Mesothelial cell of epicardium (in vitro differentiated cells): Measurements from ENCODE around the gene TRPV6. TPM values are rescaled to one million over a fixed set of nuclear protein-coding genes. Genes with fewer than 3 reads are reported as not detected.

ENCODE experiments used
- DNase-seq, 2 experiments: peaks; one replicate each; pipeline ENCODE4 v3.0.0; 2021; ENCODE audit warnings: low spot score in 2 of 2; ENCODE audit not compliant: unreplicated experiment in 2 of 2
- H3K27ac Mint-ChIP-seq: 2 replicates; pipeline ENCODE4 v1.8.0; 2021; ENCODE audit warnings: mixed read lengths
- H3K27me3 Mint-ChIP-seq: 2 replicates; pipeline ENCODE4 v1.8.0; 2021; ENCODE audit warnings: low read depth, mixed read lengths
- H3K36me3 Mint-ChIP-seq: 2 replicates; pipeline ENCODE4 v1.8.0; 2021; ENCODE audit warnings: mixed read lengths
- H3K4me1 Mint-ChIP-seq: 2 replicates; pipeline ENCODE4 v1.8.0; 2021; ENCODE audit warnings: mixed read lengths
- H3K4me3 Mint-ChIP-seq: 2 replicates; pipeline ENCODE4 v1.8.0; 2021; ENCODE audit warnings: mild to moderate bottlenecking, moderate library complexity, mixed read lengths
- H3K9me3 Mint-ChIP-seq: 2 replicates; pipeline ENCODE4 v1.8.0; 2021; ENCODE audit warnings: mixed read lengths
- CTCF ChIP-seq: fragments of 200-600 bp; sonication (generic); IDR thresholded peaks from one replicate; pipeline ENCODE4 v1.5.0; 2021; ENCODE audit warnings: antibody characterized with exemption; ENCODE audit not compliant: unreplicated experiment
- total RNA-seq: library from RNA; stranded (reverse); gene quantifications from 3 replicates; pipeline ENCODE4 v1.2.1, GENCODE V29; 2021

Gene TRPV6
- total RNA-seq, 1 donor from 2014 or later, result 5.7 TPM

DNA sequence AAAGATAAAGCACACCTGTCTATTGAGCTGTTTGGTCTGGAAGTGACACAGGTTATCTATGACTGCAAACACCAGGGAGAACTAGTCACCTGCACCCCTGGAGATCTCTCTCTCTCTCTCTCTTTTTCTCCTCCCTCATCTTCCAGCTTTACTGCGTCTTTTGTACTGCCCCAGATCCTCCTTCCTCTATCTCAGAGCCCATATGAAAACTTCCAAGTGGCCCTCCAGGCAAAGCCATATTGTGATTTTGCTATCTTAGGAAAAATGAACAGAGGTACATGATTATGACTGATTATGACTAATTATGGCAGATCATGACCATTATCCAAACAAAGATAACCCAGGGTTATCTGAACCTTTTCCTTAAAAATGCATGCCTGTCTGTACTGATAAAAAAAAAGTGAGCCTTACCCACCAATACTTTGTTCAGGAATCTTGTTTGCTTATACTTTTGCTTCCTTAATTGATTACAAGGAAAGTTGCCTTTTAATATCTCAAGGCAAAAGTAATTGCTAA lies 43.2 kb downstream of the TRPV6 start:
- no peak for DNase-seq
- Mint-ChIP-seq H3K36me3 (no peaks in the 10 kb centered on the region), H3K4me1 (peaks cover 3% of the 10 kb centered on the region), H3K27ac (no peak overlapping the region), H3K4me3 (no peak overlapping the region), H3K9me3 (no peaks in the 10 kb centered on the region), H3K27me3 (no peaks in the 10 kb centered on the region)
- no peak for TF ChIP-seq CTCF

- no peak for TF ChIP-seq CTCF
- Mint-ChIP-seq H3K4me3 (no peak overlapping the region), H3K4me1 (peaks cover 3% of the 10 kb centered on the region), H3K9me3 (no peaks in the 10 kb centered on the region), H3K27me3 (no peaks in the 10 kb centered on the region), H3K27ac (no peak overlapping the region), H3K36me3 (no peaks in the 10 kb centered on the region)
- DNase-seq, result no peak
These were observed 46.9 kb downstream of the TRPV6 start for GRCh38 chr7:142838461-142839213.

- no peak for DNase-seq
- Mint-ChIP-seq H3K4me1 (no peaks in the 10 kb centered on the region), H3K4me3 (no peak overlapping the region), H3K27me3 (no peaks in the 10 kb centered on the region), H3K27ac (no peak overlapping the region), H3K36me3 (no peaks in the 10 kb centered on the region), H3K9me3 (no peaks in the 10 kb centered on the region)
- TF ChIP-seq CTCF, result no peak
These were observed 49.1 kb downstream of the TRPV6 start for GRCh38 chr7:142836426-142836825.

- no peak for TF ChIP-seq CTCF
- Mint-ChIP-seq H3K27me3 (no peaks in the 10 kb centered on the region), H3K4me1 (no peaks in the 10 kb centered on the region), H3K4me3 (no peak overlapping the region), H3K36me3 (no peaks in the 10 kb centered on the region), H3K9me3 (no peaks in the 10 kb centered on the region), H3K27ac (no peak overlapping the region)
- no peak for DNase-seq
These were observed 50.1 kb downstream of the TRPV6 start for GRCh38 chr7:142835487-142835886.

DNA sequence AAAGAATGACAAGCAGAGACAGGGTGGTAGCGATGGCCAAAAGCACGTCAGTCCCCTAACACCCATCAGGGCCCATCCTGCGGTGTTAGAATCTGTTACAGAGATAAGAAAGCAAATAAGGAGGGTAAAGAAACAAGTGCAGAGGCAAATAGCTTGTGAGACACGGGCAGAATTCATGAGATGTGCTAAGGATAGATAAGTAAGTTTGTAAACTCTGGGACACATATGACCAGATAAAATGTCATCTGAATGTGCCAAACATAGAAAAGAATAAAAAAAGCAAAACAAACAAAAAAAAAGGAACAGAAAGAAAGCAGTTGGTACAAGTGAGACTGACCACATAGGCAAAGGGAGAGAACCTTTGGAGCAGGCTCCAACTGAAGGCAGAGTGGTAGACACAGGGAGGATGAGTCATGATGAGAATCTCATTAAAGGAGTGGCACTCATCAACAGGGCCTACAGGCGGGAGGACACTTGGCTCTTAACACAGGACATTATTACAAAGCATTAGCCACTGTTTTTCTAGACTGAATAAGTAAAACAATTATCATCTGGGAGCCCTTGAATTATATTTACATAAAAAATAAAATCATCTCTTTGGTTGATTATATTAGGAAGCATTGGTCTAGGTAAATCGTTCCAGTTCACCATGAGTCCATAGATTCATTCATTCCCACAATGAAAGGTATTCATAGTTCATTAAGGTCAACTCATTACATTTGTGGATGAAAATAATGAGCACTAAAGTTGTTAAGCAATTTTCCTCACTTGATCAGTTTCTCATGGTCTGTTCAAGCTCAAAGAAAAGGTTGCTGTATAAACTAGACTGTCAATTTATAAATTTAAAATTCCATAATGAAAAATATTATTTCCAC lies 52.1 kb downstream of the TRPV6 start:
- Mint-ChIP-seq H3K27ac (no peak overlapping the region), H3K9me3 (no peaks in the 10 kb centered on the region), H3K4me1 (no peaks in the 10 kb centered on the region), H3K27me3 (no peaks in the 10 kb centered on the region), H3K4me3 (no peak overlapping the region), H3K36me3 (no peaks in the 10 kb centered on the region)
- TF ChIP-seq CTCF, result no peak
- DNase-seq, result no peak
